GM19023 (cell line): ENCODE data around the gene KRTAP10-1.

ENCODE experiments used
- ATAC-seq: cut with Tn5 transposase; IDR thresholded peaks from one replicate; pipeline ENCODE4 v1.9.1; 2021; ENCODE audit warnings: mild to moderate bottlenecking, moderate library complexity; ENCODE audit not compliant: unreplicated experiment

Gene KRTAP10-1

GRCh38 chr21:44530221-44530902 is 9.6 kb downstream of the KRTAP10-1 start:
- ATAC-seq = no peak

GRCh38 chr21:44529503-44530125 is 10.4 kb downstream of the KRTAP10-1 start:
- no peak for ATAC-seq

GRCh38 chr21:44529011-44529421 is 11.0 kb downstream of the KRTAP10-1 start:
- ATAC-seq = no peak

- no peak for ATAC-seq
These were observed 11.4 kb downstream of the KRTAP10-1 start for GRCh38 chr21:44528634-44528995.

GRCh38 chr21:44527983-44528633 is 11.9 kb downstream of the KRTAP10-1 start:
- ATAC-seq = no peak

GRCh38 chr21:44527156-44527982 is 12.6 kb downstream of the KRTAP10-1 start:
- ATAC-seq = no peak

GRCh38 chr21:44526096-44526997 is 13.6 kb downstream of the KRTAP10-1 start:
- no peak for ATAC-seq

GRCh38 chr21:44525391-44526095 is 14.5 kb downstream of the KRTAP10-1 start:
- ATAC-seq = no peak

GRCh38 chr21:44524414-44525371 is 15.3 kb downstream of the KRTAP10-1 start:
- ATAC-seq = no peak

- ATAC-seq = no peak
These were observed 16.2 kb downstream of the KRTAP10-1 start for GRCh38 chr21:44523567-44524413.

- ATAC-seq = no peak
These were observed 17.2 kb downstream of the KRTAP10-1 start for GRCh38 chr21:44522753-44523204.

GRCh38 chr21:44521928-44522752 is 17.9 kb downstream of the KRTAP10-1 start:
- no peak for ATAC-seq

- ATAC-seq = no peak
These were observed 18.6 kb downstream of the KRTAP10-1 start for GRCh38 chr21:44521301-44521927.

GRCh38 chr21:44520326-44521300 is 19.4 kb downstream of the KRTAP10-1 start:
- no peak for ATAC-seq
